HG03521 (cell line): Measurements from ENCODE around the gene TPD52L3.

Experiments
- ATAC-seq: cut with Tn5 transposase; IDR thresholded peaks from one replicate; pipeline ENCODE4 v1.9.1; 2021; ENCODE audit warnings: mild to moderate bottlenecking, moderate library complexity; ENCODE audit not compliant: unreplicated experiment

Gene TPD52L3

DNA sequence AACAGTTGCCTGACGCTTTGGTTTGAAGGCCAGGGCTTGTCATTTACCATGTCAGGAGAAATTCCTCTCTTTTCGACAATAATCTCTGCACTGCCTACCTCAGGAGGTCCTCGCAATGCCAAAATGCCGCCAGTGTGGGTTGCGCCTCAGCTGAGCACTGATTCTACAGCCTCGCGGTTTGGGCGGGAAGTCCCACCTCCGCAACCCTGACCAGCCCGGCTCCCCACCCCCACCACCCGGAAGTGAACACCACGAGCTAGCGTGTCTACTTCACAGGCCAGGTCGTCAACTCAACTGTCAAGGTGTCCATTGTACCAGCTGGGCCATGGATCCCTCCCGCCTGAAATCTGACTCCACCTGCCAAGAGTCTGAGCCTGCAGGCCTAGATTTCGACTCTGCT, at the start of gene TPD52L3:
TSS of gene TPD52L3 (plus strand) at position 273 of the 400 bp plus-strand sequence. CDS start 221 bp downstream, outside the sequence.
- no peak for ATAC-seq

DNA sequence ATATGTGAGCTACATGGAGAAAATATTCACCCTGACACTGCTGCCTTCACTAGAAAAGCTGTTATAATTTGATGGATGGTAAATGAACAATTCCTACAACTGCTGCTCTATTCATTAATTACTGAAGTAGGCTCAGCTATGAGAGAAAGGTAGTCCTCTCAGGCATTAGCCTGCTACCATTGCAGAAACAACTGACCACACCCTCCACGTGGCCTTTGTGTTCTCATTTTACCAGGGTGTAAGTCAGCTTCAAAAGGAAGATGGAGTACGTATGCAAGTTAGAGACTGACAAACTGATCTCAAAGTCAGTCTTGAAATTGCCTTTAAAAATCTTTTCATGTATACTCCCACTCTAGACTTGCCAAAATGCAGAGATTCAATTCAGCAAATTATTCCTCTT, 26.3 kb upstream of the TPD52L3 start:
- ATAC-seq, result no peak

DNA sequence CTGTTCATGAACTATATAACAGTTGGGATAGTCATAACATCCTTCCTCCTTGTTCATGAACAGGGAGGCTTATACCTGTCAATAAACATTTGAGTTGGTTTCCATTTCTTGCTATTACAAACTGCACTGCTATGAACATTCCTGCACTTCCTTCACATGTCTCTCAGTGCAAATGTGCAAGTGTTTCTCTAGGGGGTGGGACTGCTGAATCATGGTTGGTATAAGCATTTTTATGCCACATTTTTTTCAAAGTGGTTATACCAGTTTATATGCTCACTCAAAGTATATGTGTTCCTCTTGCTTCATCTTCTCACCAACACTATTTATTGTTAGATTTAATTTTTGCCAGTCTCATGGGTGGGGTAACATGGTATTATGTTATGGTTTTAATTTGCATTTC, 25.8 kb upstream of the TPD52L3 start:
- no peak for ATAC-seq

- ATAC-seq, result no peak
Observed at GRCh38 chr9:6304232-6304631, 23.9 kb upstream of the TPD52L3 start.

DNA sequence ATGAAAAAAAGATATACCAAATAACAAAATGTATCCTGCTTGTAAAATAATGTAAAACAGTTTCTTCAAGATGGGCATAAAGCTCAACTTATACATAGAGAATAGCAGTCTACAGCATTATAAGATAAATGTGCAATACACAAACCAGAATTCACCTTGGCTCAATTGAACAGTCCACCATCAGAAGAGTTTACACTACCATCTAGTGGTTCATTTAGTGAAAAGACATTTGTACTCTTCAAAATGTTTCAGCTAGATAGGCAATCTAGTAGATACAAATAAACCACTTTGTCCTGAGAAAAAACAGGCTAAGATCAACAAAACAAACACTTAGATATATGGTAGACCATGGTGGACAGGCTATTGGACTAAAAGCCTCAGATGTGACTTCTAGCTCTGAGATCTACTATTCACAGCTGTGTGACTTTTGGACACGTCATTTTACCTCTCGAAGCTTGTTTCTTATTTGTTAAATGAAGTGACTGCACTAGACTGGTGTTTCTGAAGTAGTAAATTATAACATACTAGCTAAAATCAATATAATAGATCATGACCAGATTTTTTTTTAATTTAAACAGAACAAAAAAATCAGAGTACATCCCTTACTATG, 22.1 kb upstream of the TPD52L3 start:
- no peak for ATAC-seq

GRCh38 chr9:6307551-6308096, 20.6 kb upstream of the TPD52L3 start:
- ATAC-seq, result no peak

- no peak for ATAC-seq
Observed at GRCh38 chr9:6330958-6331634, 2.9 kb downstream of the TPD52L3 start.

DNA sequence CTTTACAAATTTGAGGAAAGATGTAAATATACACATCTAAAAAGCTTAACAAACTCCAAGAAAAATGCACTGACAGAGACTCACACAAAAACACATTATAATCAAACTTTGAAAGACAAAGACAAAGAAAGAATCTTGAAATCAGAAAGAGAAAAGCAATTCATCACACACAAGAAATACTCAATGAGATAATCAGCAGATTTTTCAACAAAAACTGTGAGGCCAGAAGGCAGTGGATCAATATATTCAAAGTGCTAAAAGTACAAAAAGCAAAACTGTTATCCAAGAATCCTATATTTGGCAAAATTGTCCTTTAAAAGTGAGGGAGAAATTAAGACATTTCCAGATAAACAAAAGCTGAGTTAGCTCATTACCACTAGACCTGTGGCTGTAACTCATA, 6.1 kb downstream of the TPD52L3 start:
- no peak for ATAC-seq

DNA sequence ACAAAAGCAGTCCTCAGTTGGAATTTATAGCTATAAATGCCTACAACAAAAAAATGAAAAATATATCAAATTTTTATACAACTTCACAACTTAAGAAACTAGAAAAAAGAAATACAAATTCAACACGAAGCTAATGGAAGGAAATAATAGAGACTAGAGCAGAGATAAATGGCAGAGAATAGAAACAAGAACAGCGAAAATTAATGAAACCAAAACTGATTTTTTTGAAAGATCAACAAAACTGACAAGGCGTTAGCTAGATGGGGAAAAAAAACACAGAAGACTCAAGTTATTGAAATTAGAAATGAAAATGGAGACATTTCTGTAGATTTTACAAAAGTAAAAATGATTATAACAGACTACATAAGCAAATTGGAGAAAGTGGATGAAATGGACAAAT, 20.6 kb downstream of the TPD52L3 start:
- ATAC-seq, result no peak

DNA sequence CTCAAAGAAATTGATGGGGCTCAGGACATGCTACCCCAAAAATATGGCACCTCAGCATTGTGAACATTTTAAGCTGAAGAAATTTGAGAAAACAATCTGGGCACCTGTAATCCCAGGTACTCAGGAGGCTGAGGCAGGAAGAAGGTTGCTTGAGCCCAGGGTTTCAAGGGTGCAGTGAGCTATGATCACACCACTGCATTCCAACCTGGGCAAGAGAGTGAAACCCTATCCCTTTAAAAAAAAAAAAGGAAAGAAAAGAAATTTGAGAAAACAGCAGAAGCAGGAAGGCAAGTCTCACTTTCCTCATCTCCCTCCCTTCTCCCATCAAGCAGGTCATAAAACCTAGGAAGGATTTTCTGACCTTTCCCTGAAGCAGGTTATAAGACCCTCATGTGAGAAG, 23.6 kb downstream of the TPD52L3 start:
- no peak for ATAC-seq

DNA sequence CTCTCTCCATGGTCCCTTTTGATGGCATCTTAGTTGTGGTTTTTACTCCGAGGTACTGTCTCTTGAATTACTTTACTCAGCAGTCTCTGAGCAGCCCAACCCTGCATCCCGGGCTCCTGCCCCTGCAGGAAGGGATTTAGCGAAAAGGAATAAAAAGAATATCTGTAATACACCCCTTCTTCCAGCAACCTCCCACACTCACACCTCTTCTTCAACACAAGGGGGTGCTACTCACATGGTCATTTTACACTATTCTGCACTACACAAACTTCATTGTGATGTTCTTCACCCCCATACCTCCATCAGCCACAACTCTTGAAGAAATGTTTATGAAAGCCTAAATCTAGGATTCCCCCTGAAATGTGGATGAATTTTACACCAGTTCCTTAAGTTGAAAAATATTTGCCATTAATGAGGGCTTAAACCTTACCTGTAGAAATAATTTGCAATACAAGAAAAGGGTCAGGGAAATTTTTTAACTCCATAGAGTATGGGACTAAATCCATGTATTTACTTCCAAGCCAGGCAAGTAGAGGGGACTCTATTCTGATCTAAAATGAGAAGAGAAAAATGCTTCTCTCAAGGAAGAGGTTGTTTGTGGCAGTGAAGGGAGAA, 26.0 kb downstream of the TPD52L3 start:
- peak; percentile 79 for ATAC-seq

- no peak for ATAC-seq
Observed at GRCh38 chr9:6355728-6356127, 27.6 kb downstream of the TPD52L3 start.

- ATAC-seq, result no peak
Observed at GRCh38 chr9:6356441-6356840, 28.3 kb downstream of the TPD52L3 start.

DNA sequence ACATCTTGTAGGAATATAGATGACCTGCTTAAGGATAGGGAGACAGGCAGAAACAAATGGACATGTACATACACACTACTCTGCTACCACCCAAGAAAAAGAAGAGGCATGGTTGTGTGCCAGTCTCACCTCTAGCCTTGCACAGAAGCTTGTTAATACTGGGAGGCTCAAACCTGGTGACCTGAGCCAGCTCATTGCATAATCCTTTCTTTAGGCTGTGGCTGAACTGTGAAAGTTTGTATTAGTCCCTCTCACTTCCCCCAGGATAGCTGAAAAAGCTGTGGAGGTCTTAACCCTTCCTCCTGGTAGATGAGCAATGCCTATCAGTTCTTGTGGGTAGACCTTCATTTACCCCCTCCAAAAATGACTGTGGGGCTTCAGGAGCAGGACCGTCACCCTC, 28.7 kb downstream of the TPD52L3 start:
- ATAC-seq, result no peak

DNA sequence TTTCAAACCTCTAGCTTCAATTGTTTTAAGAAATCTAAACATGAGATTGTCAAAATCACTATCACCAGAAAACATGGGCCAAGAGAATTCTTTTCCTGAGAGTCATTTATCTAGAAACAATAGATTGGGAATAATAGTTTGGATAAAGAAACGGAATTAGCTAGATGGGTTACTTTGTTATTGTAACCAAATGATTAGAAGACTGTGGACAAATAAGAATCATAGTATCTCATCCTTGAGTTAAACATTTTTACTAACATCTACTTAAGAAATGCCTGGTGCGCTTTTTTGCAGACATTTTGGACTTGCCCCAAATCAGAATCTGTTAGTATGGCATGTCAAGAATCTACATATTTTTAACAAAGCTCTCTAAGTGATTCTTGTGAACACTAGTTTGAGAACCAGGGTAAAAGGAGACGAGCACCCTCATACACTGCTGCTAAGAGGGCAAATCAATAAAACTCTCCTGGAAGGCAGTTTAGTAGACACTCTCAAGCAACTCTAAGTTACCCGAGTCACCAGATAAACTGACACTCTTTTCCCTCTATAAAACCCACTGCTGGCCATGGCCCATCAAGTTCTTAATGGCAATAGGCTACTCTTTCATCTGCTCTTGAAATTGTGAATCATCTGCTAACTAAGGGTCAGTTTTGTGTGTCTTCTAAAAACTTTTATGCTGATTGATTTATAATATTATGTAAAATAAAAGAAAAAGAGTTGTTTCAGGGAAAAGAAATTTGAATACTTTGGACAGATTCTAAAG, 39.1 kb downstream of the TPD52L3 start:
- no peak for ATAC-seq

DNA sequence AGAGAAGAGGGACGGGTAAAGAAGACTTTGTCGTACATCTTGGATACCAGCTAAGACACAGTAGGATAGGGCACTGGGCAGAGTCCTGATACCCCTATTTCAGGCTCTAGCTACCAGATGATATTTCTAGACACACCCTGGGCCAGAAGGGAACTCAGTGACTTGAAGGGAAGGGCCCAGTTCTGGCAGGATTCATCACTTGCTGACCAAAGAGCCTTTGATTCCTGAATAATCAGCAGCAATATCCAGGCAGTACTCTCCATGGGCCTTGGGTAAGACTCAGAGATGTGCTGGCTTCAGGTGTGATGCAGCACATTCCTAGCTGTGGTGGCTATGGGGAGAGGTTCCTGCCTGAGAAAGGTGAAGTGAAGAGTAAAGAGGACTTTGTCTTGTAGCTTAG, 40.7 kb downstream of the TPD52L3 start:
- no peak for ATAC-seq
